Activated CD8-positive, alpha-beta memory T cell treated with anti-CD3 and anti-CD28 coated beads for 1 hour (primary cell): ENCODE measurements around the gene ASAH2.
"Not testable (repeated sequence)": the region's sequence is repeated elsewhere in the genome, so short reads cannot be mapped to it uniquely, and the experiment has no call there.

Experiments
- DNase-seq, 2 donors: peaks; one replicate each; pipeline ENCODE4 v3.0.0-alpha.2; 2020; ENCODE audit warnings: low read depth in 1 of 2; ENCODE audit errors: extremely low read depth in 1 of 2

ASAH2 gene

DNA sequence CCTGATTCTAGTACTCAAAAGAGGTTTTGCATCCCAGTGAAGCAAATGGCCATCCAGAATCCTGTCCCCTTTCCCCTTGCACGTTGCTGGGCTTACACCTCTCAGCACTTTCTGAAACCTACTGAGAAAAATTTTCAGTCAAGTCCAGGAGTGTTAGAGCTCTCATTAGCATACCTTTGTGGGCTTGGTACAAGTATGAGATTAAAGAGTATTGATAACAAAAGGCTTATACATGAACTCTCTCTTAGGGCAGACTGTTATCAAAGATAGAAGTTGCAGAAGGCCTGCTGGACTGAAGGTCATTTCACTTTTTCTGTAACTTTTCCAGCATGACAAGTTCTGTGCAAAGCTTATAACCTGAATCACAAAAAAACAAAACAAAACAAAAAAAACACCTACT, at the start of gene ASAH2:
TSS of gene ASAH2 (minus strand) at position 123 of the 400 bp plus-strand sequence. CDS start 2,906 bp downstream, outside the sequence.
- no peak for DNase-seq

DNA sequence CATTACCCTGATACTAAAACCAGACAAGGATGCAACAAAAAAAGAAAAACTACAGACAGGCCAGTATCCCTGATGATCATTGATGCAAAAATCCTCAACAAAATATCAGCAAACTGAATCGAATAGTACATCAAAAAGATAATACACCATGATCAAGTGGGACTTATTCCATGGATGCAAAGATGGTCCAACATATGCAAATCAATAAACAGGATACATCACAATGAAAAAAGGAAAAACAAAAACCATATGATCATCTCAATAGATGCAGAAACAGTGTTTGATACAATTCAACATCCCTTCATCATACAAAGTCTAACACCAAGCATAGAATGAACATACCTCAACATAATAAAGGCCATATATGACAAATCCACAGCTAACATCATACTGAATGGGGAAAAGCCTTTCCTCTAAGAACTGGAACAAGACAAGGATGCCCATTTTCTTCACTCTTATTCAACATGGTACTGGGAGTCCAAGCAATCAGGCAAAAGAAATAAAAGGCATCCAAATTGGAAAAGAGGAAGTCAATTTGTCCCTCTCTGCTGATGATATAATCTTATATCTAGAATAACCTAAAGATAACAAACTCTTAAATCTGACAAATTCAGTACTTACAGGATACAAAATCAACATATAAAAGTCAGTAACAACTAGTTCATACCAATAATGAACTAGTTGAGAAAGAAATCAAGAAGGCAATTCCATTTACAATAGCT, 48.8 kb upstream of the ASAH2 start:
- DNase-seq: no peak

- DNase-seq: no peak
Observed at GRCh38 chr10:50295367-50295766, 44.1 kb upstream of the ASAH2 start.

- DNase-seq: no peak
Observed at GRCh38 chr10:50294582-50294981, 43.3 kb upstream of the ASAH2 start.

DNA sequence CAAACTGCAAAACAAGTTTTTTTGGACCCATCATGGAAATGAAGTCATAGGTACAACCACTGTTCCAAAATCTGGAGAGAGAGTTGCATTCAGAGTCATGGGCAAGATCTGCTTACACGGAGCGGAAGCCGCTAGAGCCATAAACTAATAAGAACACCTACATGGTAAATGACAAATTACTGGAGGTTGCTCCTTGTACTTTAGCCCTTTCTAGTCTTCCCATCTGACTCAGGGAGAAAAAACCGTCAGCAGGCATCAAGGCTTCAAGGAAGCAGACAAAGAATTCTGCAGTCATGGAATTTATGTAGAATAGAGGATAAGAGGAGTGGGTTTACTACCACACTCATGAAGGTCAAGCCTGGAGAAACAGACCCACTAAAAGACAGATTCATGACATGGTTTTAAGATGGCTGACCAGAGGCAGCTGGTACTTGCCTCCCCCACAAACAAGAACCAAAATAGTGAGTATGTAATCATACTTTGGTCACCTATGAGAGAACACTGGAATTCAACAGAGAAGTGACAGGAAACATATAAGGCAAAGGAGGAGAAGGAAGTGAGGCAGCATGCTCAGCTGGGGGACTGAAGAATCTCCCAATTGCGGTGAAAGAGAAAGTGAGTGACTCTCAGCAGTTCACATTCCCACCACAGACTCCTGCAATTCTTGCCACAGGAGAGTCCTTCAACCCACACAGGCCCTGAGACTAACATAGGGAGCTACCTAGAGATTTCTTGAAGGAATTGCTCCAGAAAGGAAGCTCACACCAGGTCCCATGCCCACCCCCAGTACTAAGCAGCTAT, 42.4 kb upstream of the ASAH2 start:
- DNase-seq: no peak

DNA sequence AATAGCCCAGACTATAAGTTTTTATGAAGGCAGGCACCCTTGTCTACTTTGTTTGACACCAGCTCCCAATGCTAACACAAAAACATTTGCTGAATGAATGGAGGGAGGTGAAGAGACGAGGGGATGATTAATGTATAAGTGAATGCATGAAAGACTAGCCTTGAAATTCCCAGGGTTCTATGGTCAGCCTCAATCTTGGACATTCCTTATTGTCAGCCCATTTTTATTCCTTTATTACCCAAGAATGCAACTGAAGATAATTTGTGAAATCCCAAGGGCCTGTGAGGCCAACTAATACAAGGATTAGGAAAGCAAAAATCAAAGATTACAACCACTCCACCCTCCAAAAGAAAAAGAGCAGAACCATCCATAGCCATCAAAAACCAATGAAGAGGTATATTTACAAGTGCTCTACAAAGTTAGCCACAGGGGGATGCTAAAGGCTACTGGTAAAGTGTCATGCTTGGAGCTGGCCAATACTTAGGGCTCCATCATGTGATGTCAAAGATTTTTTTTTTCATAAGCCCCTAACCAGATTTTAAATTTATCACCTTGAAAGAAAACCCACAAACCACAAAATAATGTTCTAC, 40.0 kb upstream of the ASAH2 start:
- no peak for DNase-seq

- no peak for DNase-seq
Observed at GRCh38 chr10:50289196-50289595, 37.9 kb upstream of the ASAH2 start.

DNA sequence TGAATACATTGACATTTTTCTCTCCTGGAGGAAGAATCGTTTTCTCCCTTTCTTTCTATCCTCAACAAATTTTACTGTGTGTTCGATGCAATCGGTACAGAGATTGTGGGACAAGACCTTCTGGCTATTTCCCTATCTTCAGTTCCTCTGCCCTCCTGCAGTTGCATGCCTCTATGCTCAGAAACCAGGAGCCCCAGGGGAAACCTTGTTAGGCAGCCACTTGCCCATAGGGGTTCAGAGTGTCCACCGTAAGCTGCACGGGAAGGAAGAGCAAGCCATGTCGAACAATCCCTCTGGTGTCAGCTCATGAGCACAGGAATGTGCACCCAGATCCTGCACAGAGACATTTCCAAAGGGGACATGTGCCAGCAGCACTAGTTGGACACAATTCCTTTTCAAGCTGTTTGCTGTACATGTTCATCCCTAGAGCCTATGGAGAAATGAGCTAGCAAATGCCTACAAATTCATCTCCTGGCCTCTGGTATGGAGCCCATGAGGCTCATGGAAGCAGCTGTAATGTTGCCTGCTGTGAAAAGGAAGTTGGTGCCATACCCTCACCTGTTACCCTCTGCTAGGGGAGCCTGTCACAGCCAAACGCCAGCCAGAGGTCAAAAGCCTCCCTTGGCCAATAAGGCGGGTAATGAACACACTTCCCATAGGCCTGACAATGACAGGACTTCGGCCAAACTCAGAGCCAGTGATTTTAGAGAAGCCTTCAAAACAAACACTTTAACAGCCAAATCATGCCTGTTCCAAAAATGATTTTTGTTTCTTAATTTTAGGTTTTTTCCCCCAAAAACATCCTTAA, 35.9 kb upstream of the ASAH2 start:
- no peak for DNase-seq

GRCh38 chr10:50286517-50286916, 35.2 kb upstream of the ASAH2 start:
- DNase-seq: no peak

DNA sequence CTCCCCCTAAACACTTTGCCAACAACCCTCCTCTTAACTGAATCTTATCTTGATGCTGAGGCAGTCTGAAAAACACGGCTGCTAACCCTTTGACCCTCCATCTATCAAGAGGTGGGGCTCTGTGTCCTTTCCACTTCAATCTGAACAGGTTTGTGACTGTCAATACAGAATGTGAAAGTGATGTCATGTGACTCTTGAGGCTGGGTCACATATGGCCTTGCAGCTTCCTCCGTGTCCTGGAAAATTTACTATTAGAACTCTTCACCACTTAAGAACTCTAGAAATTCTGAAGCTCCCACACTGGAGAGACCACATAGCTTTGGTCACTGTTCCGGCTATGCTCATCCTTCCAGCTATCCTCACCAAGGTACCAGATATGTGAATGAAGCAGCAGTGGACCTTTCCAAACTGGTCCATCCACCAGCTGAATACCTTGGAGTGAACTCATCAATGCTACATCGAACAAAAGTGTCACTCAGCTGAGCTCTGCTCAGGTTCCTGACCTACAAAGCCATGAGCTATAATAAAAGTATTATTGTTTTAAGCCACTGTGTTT, 30.7 kb upstream of the ASAH2 start:
- DNase-seq: no peak

DNA sequence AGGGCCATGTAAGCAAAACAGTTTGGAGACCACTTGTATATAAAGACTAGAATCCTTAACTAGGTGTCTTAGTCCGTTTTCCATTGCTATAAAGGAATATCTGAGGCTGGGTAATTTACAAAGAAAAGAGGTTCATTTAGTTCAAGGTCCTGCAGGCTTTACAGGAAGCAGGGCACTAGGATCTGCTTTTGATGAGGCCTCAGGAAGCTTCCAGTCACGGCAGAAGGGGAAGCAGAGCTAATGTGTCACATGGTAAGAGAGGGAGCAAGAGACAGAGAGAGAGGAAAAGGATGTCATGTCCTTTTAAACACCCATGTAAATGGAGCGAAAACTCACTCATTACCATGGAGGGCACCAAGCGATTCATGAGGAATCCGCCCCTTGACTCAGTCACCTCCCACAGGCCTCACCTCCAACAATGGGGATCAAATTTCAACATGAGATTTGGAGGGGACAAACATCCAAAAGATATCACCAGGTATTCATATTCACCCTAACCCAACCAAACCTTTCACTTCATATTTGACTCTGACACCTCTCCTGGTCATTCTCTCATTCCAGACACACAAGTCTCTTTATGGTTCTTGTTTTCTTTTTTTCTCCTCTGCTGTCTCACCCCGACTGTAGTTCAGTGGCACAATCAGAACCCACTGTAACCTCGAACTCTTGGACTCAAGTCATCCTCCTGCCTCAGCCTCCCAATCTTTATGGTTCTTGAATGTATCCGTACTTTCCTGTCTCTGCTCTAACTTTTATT, 30.1 kb upstream of the ASAH2 start:
- DNase-seq: no peak

DNA sequence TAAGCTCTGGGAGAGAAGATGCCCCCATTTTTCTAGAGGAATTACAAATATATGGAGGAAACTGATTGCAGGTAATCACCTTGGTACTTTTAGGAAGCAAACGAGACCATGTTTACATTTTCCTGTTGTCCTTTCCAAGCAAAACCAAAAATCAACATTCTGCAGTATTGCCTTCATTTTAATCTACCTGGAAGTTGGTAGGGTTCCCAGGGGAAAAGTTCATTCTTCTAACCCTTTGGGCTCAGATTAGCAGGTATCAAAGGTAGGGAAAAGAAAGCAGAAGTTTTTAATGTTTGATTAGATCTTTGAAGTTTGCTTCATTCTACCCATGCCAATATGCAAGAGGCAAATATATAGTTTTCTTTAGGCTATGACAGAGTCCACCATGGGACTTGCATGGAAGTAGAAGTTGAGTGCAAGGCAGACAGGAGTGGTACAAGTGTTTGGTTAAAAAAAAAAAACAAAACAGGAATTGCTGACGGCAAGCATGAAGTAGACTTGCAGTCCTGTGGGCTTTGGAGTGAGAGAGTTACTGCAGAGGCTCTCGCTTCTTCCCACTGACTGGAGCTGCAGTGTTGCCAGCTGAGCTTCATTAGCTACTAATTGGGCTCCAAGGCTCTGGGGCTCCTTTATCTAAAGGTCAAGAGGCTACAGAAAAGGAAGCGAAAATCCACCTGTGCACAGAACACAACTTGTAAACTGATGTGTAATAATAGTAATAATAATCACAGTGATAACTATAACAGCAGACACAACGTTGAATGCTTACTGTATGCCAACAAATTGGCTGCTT, 28.9 kb upstream of the ASAH2 start:
- DNase-seq: no peak

- no peak for DNase-seq
Observed at GRCh38 chr10:50279489-50279888, 28.2 kb upstream of the ASAH2 start.

GRCh38 chr10:50275650-50276235, 24.4 kb upstream of the ASAH2 start:
- DNase-seq: no peak

DNA sequence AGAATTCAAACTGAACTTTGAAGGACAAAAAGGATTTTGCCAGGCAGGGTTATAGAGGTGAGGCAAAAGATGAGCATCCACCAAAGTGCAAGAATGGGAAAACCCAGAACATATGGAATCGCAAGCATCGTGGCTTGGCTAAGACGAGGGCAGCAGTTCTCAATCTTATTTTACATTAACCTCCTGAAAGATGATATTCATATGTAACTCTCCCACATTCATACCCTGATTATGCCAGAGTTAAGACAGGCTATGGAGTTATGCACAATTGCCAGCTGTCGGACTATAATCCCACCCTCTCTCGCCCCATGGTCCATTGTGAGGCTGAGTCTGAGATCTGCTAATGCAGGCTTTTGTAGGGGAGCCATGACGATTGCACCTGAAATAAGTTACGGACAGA, 21.2 kb upstream of the ASAH2 start:
- DNase-seq: no peak

- no peak for DNase-seq
Observed at GRCh38 chr10:50271564-50272250, 20.4 kb upstream of the ASAH2 start.

DNA sequence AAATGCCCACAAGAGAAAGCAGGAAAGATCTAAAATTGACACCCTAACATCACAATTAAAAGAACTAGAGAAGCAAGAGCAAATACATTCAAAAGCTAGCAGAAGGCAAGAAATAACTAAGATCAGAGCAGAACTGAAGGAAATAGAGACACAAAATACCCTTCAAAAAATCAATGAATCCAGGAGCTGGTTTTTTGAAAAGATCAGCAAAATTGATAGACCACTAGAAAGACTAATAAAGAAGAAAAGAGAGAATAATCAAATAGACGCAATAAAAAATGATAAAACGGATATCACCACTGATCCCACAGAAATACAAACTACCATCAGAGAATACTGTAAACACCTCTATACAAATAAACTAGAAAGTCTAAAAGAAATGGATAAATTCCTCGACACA, 16.6 kb upstream of the ASAH2 start:
- DNase-seq: not testable (repeated sequence)

DNA sequence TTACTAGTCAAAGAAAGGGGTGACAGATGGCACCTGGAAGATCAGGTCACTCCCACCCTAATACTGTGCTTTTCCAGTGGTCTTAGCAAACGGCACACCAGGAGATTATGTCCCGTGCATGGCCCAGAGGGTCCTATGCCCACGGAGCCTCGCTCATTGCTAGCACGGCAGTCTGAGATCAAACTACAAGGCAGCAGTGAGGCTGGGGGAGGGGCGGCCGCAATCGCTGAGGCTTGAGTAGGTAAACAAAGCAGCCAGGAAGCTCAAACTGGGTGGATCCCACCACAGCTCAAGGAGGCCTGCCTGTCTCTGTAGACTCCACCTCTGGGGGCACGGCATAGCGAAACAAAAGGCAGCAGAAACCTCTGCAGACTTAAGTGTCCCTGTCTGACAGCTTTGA, 11.3 kb upstream of the ASAH2 start:
- DNase-seq: not testable (repeated sequence)
